ENCODE results near the gene TJP3.

TJP3 gene

GRCh38 chr19:3722443-3723109 is 14.4 kb downstream of the TJP3 start:
- H3K4me2 ChIP-seq (ENCODE audit: low read depth, low read length, poor library complexity, severe bottlenecking) = no peak overlapping the region
- no peaks in the 10 kb centered on the region for H3K27me3 ChIP-seq (ENCODE audit: low read length)
- TF ChIP-seq CTCF (IDR thresholded peaks at IDR 0.05; ENCODE audit: insufficient read depth, low read length, poor library complexity, severe bottlenecking) (no peak), EZH2phosphoT487 (conservative IDR thresholded peaks at IDR 0.05; ENCODE audit: low read length) (no peak)
- H3K9me2 ChIP-seq (replicated peaks; ENCODE audit: insufficient read depth, low read length) = no peaks in the 10 kb centered on the region
- no peak overlapping the region for H2AFZ ChIP-seq (ENCODE audit: low read depth, low read length, severe bottlenecking)
- no peaks in the 10 kb centered on the region for H3K36me3 ChIP-seq (ENCODE audit: low read length)
- H3F3A ChIP-seq (ENCODE audit: insufficient read depth) = no peaks in the 10 kb centered on the region
- no peaks in the 10 kb centered on the region for H3K9me3 ChIP-seq (ENCODE audit: insufficient read depth, low read length)
- H3K4me3 ChIP-seq (ENCODE audit: insufficient read depth, low read length, poor library complexity, severe bottlenecking) = no peak overlapping the region
- no peaks in the 10 kb centered on the region for H4K20me1 ChIP-seq (ENCODE audit: low read depth, low read length)
- no peak overlapping the region for H3K9ac ChIP-seq (ENCODE audit: low read length)
- no peaks in the 10 kb centered on the region for H3K79me2 ChIP-seq (ENCODE audit: insufficient read depth, low read length)
- no peak overlapping the region for H3K27ac ChIP-seq (ENCODE audit: low read depth, low read length)

GRCh38 chr19:3723110-3723488 is 14.9 kb downstream of the TJP3 start:
- H3K27me3 ChIP-seq (ENCODE audit: low read length) = no peaks in the 10 kb centered on the region
- no peaks in the 10 kb centered on the region for H3K36me3 ChIP-seq (ENCODE audit: low read length)
- H3K9me2 ChIP-seq (replicated peaks; ENCODE audit: insufficient read depth, low read length) = no peaks in the 10 kb centered on the region
- no peak overlapping the region for H3K9ac ChIP-seq (ENCODE audit: low read length)
- no peak overlapping the region for H3K4me3 ChIP-seq (ENCODE audit: insufficient read depth, low read length, poor library complexity, severe bottlenecking)
- H3K9me3 ChIP-seq (ENCODE audit: insufficient read depth, low read length) = no peaks in the 10 kb centered on the region
- TF ChIP-seq CTCF (IDR thresholded peaks at IDR 0.05; ENCODE audit: insufficient read depth, low read length, poor library complexity, severe bottlenecking) (no peak), EZH2phosphoT487 (conservative IDR thresholded peaks at IDR 0.05; ENCODE audit: low read length) (no peak)
- no peak overlapping the region for H3K4me2 ChIP-seq (ENCODE audit: low read depth, low read length, poor library complexity, severe bottlenecking)
- H3K79me2 ChIP-seq (ENCODE audit: insufficient read depth, low read length) = no peaks in the 10 kb centered on the region
- no peaks in the 10 kb centered on the region for H4K20me1 ChIP-seq (ENCODE audit: low read depth, low read length)
- H3F3A ChIP-seq (ENCODE audit: insufficient read depth) = no peaks in the 10 kb centered on the region
- H3K27ac ChIP-seq (ENCODE audit: low read depth, low read length) = no peak overlapping the region
- no peak overlapping the region for H2AFZ ChIP-seq (ENCODE audit: low read depth, low read length, severe bottlenecking)

GRCh38 chr19:3723883-3724282 is 15.7 kb downstream of the TJP3 start:
- Histone ChIP-seq H3K9ac (ENCODE audit: low read length) (no peak overlapping the region), H2AFZ (ENCODE audit: low read depth, low read length, severe bottlenecking) (no peak overlapping the region), H3F3A (ENCODE audit: insufficient read depth) (no peaks in the 10 kb centered on the region), H4K20me1 (ENCODE audit: low read depth, low read length) (no peaks in the 10 kb centered on the region), H3K27ac (ENCODE audit: low read depth, low read length) (no peak overlapping the region), H3K9me2 (replicated peaks; ENCODE audit: insufficient read depth, low read length) (no peaks in the 10 kb centered on the region), H3K4me3 (ENCODE audit: insufficient read depth, low read length, poor library complexity, severe bottlenecking) (no peak overlapping the region), H3K27me3 (ENCODE audit: low read length) (no peaks in the 10 kb centered on the region), H3K79me2 (ENCODE audit: insufficient read depth, low read length) (no peaks in the 10 kb centered on the region), H3K9me3 (ENCODE audit: insufficient read depth, low read length) (no peaks in the 10 kb centered on the region), H3K36me3 (ENCODE audit: low read length) (no peaks in the 10 kb centered on the region), H3K4me2 (ENCODE audit: low read depth, low read length, poor library complexity, severe bottlenecking) (no peak overlapping the region)
- TF ChIP-seq EZH2phosphoT487 (conservative IDR thresholded peaks at IDR 0.05; ENCODE audit: low read length) = no peak
- TF ChIP-seq CTCF (IDR thresholded peaks at IDR 0.05; ENCODE audit: insufficient read depth, low read length, poor library complexity, severe bottlenecking) = no peak
